Heart right ventricle (tissue), 16 donors: ENCODE results near the gene KIF1A. TPM values are rescaled to one million over a fixed set of nuclear protein-coding genes. Genes with fewer than 3 reads are reported as not detected.

Experiments
- ATAC-seq, 8 donors: fragments of 200-7000 bp; cut with Tn5 transposase; one replicate each; pipeline ENCODE4 v1.9.1; 2020; ENCODE audit warnings: mild to moderate bottlenecking in 8 of 8, moderate library complexity in 8 of 8, moderate number of reproducible peaks in 1 of 8
- DNase-seq, 2 donors: peaks; one replicate each; pipeline ENCODE4 v3.0.0-alpha.2; 2020
- H3K27ac ChIP-seq, 10 donors: fragments of 200-600 bp; sonication (generic) in 2 of 10; one replicate each; pipeline versions ENCODE4 v1.5.0 to v1.8.0; 2020 to 2022; ENCODE audit warnings: mild to moderate bottlenecking in 3 of 10
- H3K27me3 ChIP-seq, 7 donors: fragments of 200-600 bp; one replicate each; pipeline ENCODE4 v1.8.0; 2021 to 2022; ENCODE audit warnings: mild to moderate bottlenecking in 2 of 7
- H3K36me3 ChIP-seq, 9 donors: fragments of 200-600 bp; sonication (generic) in 1 of 9; one replicate each; pipeline versions ENCODE4 v1.5.0 to v1.8.0; 2020 to 2022; ENCODE audit warnings: mild to moderate bottlenecking in 2 of 9
- H3K4me1 ChIP-seq, 9 donors: fragments of 200-600 bp; sonication (generic) in 1 of 9; one replicate each; pipeline versions ENCODE4 v1.5.0 to v1.8.0; 2020 to 2022; ENCODE audit warnings: mild to moderate bottlenecking in 4 of 9
- H3K4me3 ChIP-seq, 10 donors: fragments of 200-600 bp; sonication (generic) in 2 of 10; one replicate each; pipeline versions ENCODE4 v1.5.0 to v1.8.0; 2020 to 2022; ENCODE audit warnings: mild to moderate bottlenecking in 7 of 10, moderate library complexity in 2 of 10
- H3K9me3 ChIP-seq, 11 donors: fragments of 200-600 bp in 10 of 11; sonication (generic) in 2 of 11; one replicate each; pipeline versions ENCODE4 v1.5.0 to v1.8.0; 2013 to 2022; ENCODE audit warnings: mild to moderate bottlenecking in 2 of 11, control low read depth in 1 of 11, moderate library complexity in 1 of 11
- WGBS, 2 donors: extraction: QIAGEN DNeasy Blood & Tissue Kit; methylation state at CpG; one replicate each; pipeline ENCODE4 v1.1.7; 2013; ENCODE audit warnings: inconsistent platforms in 1 of 2; 5-methylcytosine and 5-hydroxymethylcytosine counted together
- intact Hi-C, 10 donors: fragments of 100-400 bp; cut with DNase I; formaldehyde crosslinking; loops; one replicate each; pipeline versions ENCODE4 v1.11.1 to v1.14.2; 2022
- polyA plus RNA-seq, 2 donors: library from polyadenylated mRNA; stranded (reverse); fragments of 200-250 nt; gene quantifications; one replicate each; pipeline ENCODE4 v1.2.3, GENCODE V29; 2013
- total RNA-seq, 10 donors: library from RNA; stranded (reverse); fragmentation: NEBNext Ultra II Directional in 3 of 10; extraction: Animal tissue kit (Norgen Biotek cat#: 25700) in 3 of 10; gene quantifications; one replicate each; pipeline versions ENCODE4 v1.2.1 to v1.2.4, GENCODE V29; 2021 to 2023
- TF ChIP-seq, protein P1 (sequence below), 9 donors: fragments of 200-600 bp; sonication (generic) in 2 of 9; IDR thresholded peaks; one replicate each; pipeline versions ENCODE4 v1.5.0 to v1.8.0; 2021 to 2022; ENCODE audit warnings: antibody characterized with exemption in 9 of 9, mild to moderate bottlenecking in 5 of 9, moderate library complexity in 1 of 9
- donor health status: Arrhythmogenic right ventricular cardiomyopathy.
- donor health status: ischemic (EF 13 %, LVEDD 7.1; RV severe dilation, severe dysfunction).
- donor health status: healthy with polysubstance abuse.
- donor health status: DM: no; HTN: yes; CAD: no.
- donor health status: DM: no; HTN: no; CAD: no.
- donor health status: ischemic (EF 25% LVEDD 6.9; RV normal size, moderate dysfunction).
- donor health status: ischemic (EF 25% LVEDD 5.7; RV mildly dilated, moderate dysfunction).
- donor health status: healthy.
- donor health status: DM: yes; HTN: yes; CAD: no.
- donor health status: Ischemic cardiomyopathy.
- donor health status: ischemic (EF 35%, LVEDD 5.7; RV mildly dilated, moderate dysfunction).
- donor health status: nonischemic (EF 11% LVEDD 7.7; RV severe dilation, severe dysfunction).
- donor health status: DM: yes; HTN: yes; CAD: no.
- donor health status: PGD.
- donor health status: ischemic (EF 29% LVEDD 5.4; RV normal size, mild dysfunction).
- donor health status: nonischemic (EF 23%, LVEDD 6.1; RV moderate dilation, normal function).

KIF1A gene
- total and polyA plus RNA-seq, 12 donors = 0.37 to 21.4 (median 1.4) TPM

DNA sequence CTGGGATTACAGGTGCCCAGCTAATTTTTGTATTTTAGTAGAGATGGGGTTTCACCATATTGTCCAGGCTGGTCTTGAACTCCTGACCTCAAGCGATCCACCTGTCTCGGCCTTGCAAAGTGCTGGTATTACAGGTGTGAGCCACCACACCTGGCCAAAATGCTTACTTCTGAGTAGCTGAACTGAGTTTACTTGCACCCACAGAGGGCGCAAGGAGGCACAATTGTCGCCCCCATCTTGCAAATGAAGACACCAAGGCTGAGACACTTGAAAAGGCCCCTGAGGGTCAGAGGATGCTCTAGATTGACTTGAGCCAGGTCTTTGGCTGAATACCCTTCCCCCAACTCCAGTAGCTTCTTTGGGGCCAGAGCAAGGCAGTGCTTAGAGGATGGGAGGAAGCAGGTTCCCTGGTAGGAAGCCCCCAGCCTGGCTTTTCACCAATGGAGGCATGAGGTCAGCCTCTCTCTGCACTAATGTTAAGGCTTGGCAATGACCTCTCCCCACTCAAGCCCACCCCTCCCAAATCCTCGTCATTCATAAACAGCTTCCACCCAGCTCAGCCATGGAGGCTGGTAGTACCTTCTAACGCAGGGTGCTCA is 14.5 kb upstream of the KIF1A start:
- H3K36me3 ChIP-seq = no peaks in the 10 kb centered on the region
- DNase-seq (no peak), ATAC-seq (no peak)
- WGBS, 2 donors = 86 to 87% methylated on average over 6 of the region's 6 CpGs
- peaks cover 0 to 42% (median 21%) of the 10 kb centered on the region in 7 donors for H3K27me3 ChIP-seq
- H3K9me3 ChIP-seq = no peaks in the 10 kb centered on the region
- H3K4me1 ChIP-seq = peaks cover 7 to 21% (median 17%) of the 10 kb centered on the region in 9 donors
- no peak overlapping the region for H3K27ac ChIP-seq
- TF ChIP-seq, protein P1, sequence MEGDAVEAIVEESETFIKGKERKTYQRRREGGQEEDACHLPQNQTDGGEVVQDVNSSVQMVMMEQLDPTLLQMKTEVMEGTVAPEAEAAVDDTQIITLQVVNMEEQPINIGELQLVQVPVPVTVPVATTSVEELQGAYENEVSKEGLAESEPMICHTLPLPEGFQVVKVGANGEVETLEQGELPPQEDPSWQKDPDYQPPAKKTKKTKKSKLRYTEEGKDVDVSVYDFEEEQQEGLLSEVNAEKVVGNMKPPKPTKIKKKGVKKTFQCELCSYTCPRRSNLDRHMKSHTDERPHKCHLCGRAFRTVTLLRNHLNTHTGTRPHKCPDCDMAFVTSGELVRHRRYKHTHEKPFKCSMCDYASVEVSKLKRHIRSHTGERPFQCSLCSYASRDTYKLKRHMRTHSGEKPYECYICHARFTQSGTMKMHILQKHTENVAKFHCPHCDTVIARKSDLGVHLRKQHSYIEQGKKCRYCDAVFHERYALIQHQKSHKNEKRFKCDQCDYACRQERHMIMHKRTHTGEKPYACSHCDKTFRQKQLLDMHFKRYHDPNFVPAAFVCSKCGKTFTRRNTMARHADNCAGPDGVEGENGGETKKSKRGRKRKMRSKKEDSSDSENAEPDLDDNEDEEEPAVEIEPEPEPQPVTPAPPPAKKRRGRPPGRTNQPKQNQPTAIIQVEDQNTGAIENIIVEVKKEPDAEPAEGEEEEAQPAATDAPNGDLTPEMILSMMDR (IDR thresholded peaks at IDR 0.05) = no peak
- intact Hi-C loops = loop anchor here in 5 of 10 donors (10.0 kb wide), 2 partner anchors 250 to 320 kb away; partner anchors contain the start of gene CAPN10 (in 1 of the 5)
- H3K4me3 ChIP-seq = no peak overlapping the region

DNA sequence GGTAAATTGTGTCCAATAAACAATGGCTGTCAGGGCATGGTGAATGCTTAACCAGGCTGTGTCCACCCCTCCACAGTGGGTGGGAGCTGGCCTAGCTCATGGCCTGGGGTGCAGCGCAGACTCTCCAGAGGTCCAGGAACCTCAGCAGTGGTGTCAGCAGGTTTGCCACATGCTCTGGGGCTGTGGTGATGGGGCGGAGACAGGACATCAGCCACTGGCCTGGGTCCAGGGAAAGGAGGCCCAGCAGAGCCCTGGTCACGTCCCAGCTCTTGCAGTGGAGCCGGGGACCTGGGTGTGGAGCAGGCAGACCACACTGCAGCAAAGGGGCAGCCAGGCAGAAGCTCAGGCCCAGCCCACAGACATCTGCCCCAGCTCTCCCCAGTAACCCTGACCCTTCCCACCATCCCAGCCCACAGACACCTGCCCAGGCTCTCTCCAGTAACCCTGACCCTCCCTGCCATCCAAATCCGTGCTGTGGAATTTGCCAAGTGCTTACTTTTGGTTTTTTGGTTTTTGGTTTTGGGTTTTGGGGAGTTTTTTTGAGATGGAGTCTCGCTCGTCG is 13.8 kb upstream of the KIF1A start:
- H3K36me3 ChIP-seq = no peaks in the 10 kb centered on the region
- intact Hi-C loops = loop anchor here in 5 of 10 donors (10.0 kb wide), 2 partner anchors 249 to 319 kb away; partner anchors contain the start of gene CAPN10 (in 1 of the 5)
- H3K4me3 ChIP-seq = no peak overlapping the region
- ATAC-seq (peak in 5 of 8 donors; percentile 1 to 35 (median 20)), DNase-seq (no peak)
- TF ChIP-seq, protein P1 (IDR thresholded peaks at IDR 0.05) = no peak
- 70 to 75% methylated on average over 8 of the region's 8 CpGs for WGBS, 2 donors
- H3K9me3 ChIP-seq = no peaks in the 10 kb centered on the region
- H3K4me1 ChIP-seq = peaks cover 7 to 21% (median 17%) of the 10 kb centered on the region in 9 donors
- H3K27ac ChIP-seq = no peak overlapping the region
- H3K27me3 ChIP-seq = peaks cover 0 to 42% (median 27%) of the 10 kb centered on the region in 7 donors

DNA sequence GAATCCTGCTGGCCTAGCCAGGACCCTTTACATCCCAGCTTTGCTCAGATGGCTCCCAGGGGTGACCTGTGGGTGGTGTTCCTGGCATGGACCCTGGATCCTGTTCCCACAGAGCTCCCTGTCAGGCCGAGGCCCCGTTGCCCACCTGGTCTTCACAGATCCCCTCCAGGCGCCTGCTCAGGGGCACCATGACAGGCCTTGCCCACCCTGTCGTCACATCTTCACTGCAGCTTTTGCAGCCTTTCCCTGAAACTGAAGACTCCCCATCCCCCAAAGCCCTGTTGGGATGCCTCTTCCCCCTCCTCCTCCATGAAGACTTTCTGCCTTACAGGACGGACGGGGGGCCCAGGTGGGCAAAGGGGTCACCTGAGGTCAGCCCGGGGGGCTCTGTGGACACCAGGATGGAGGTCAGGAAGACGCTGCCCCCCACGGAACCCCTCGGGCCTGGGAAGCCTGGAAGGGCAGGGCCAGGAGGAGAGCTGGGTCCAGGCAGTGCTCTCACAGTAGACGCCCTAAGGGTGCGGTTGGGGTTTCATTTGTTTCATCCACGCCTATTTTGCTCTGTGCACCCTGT is 13.0 kb upstream of the KIF1A start:
- WGBS, 2 donors = 77 to 81% methylated on average over 13 of the region's 13 CpGs
- H3K36me3 ChIP-seq = no peaks in the 10 kb centered on the region
- H3K27me3 ChIP-seq = peaks cover 0 to 45% (median 35%) of the 10 kb centered on the region in 7 donors
- intact Hi-C loops = loop anchor here in 5 of 10 donors (10.0 kb wide), 2 partner anchors 248 to 318 kb away; partner anchors contain the start of gene CAPN10 (in 1 of the 5)
- TF ChIP-seq, protein P1 (IDR thresholded peaks at IDR 0.05) = no peak
- H3K9me3 ChIP-seq = no peaks in the 10 kb centered on the region
- DNase-seq (no peak), ATAC-seq (peak in 2 of 8 donors; percentile 10 to 32)
- H3K27ac ChIP-seq = no peak overlapping the region
- peaks cover 7 to 21% (median 17%) of the 10 kb centered on the region in 9 donors for H3K4me1 ChIP-seq
- no peak overlapping the region for H3K4me3 ChIP-seq

DNA sequence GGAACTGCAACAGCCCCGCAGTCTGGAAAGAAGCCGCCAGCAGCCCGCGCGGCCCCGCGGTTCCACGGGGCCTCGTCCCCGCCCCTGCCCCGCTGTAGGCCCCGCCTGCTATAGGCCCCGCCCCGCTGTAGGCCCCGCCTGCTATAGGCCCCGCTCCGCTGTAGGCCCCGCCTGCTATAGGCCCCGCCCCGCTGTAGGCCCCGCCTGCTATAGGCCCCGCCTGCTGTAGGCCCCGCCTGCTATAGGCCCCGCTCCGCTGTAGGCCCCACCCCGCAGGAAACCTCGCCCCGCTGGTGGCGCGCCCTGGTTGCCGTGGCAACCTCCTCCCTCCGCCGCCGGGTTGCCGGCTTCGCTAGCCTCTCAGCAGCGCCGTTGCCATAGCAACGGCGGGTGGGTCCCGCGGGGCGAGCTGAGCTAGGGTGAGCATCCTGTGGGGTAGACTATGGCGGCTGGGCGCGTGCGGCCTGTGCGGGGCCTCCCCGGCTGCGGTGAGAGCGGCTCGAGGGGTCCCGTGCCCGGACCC is 12.2 kb upstream of the KIF1A start:
- peak; percentile 89 to 94 for DNase-seq
- WGBS, 2 donors = 4% methylated on average over 51 to 53 of the region's 54 CpGs
- Histone ChIP-seq H3K9me3 (no peaks in the 10 kb centered on the region), H3K27me3 (peaks cover 0 to 51% (median 38%) of the 10 kb centered on the region in 7 donors), H3K4me3 (peak overlapping the region in 9 of 10 donors; percentile 20 to 50 (median 41)), H3K4me1 (peaks cover 7 to 19% (median 17%) of the 10 kb centered on the region in 9 donors), H3K36me3 (no peaks in the 10 kb centered on the region), H3K27ac (no peak overlapping the region)
- intact Hi-C loops = loop anchor here in 5 of 10 donors (10.0 kb wide), 2 partner anchors 247 to 317 kb away; partner anchors contain the start of gene CAPN10 (in 1 of the 5)
- peak; percentile 72 to 94 (median 86) for ATAC-seq
- TF ChIP-seq, protein P1 (IDR thresholded peaks at IDR 0.05) = no peak
